MV-4-11 (cell line): ENCODE measurements around the gene PLCD4.

Experiments used
- DNase-seq: peaks from one replicate; lab custom pipeline; 2025; lab: John Stamatoyannopoulos, UW

PLCD4 gene

DNA sequence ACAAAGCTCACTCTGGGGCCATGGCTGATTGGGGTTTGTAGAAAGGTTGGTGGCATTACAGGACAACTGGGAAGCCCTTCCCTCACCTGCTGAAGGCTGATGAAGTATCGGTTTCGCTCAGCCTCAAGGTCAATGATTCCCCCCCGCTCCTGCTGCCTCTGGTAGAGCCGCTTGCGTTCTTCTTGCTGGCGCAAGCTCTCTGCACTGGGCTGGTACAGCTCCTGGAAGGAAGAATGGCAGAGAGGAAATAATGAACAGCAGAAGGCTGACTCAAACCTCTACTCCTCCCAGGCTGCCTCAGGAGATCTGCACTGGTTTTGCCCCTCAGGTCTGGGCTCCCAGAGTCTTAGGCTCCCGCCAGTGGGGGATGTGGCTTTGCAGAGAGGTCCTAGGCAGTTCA is 57.0 kb downstream of the PLCD4 start:
- no peak for DNase-seq

DNA sequence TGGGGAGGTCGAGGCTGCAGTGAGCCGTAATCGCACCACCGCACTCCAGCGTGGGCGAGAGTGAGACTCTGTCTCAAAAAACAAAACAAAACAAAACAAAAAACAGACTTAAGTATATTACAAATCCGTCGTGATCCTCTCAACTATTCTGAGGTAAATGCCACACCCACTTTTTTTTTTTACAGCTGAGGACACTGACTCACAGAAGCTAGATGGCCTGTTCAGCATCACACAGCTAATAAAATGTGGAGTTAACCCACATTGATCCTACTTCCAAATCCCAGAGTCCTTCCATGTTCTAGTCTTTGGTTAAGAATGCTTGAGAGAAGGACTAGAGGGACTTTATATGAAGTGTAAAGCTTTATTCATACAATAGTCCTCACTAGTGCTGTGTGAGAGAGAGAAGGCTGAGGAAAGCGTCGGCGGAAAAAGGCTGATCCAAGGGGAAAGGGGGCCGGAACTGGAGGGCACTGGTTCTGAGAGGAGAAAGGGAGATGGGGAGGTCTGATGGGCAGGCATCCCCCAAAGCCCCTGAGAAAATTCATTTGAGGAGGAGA is 63.5 kb downstream of the PLCD4 start:
- DNase-seq = no peak

DNA sequence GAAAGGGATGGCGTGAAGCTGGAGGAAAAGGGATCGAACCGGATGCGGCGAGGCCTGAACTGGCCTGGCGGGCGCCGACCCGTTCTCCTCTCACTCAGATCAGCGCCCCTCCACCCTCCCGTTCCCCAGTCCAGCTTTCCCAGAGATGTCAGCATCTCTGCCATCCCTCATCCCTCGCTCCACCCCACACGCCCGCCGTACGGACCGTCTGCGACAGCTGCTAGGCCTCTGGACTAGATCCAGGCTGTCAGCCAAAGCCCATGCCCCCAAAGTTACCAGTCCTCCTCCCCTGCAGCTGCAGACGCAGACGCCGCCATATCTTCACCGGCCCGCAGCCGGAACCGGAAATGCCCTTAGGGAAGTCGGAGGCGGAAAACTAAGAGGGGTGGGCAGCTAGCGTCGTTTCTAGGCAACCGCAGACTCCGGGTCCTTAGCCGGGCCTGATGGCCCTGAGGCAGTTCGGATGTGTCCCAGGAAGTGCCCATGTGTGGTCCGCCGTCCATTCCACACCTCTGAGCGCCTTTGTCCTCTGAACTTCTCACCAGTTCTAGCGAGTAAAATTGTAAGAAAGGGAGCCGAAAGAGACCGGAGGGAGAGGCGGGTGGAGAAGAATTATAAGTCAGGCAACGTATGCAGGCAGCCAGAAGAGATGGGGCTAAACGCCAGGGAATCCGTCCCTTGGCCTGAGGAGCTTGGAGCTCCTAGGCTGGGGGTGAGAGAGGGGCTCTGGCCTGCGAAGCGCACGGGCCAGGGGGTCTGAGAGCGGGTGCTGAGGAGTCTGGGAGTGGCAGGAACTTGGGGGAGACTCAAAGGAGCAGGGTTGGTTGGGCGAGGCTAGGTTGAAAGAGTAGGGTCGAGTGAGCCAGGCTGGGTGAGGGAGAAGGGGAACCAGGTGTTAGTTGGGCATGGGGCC is 64.2 kb downstream of the PLCD4 start, which contains the start of the genes RNF25 and STK36:
Gene RNF25, minus strand, starts transcription at position 349 of the 913 bp plus-strand sequence. Its CDS starts 32 bp downstream, at position 317.
Gene STK36, plus strand, starts transcription at position 433 of the 913 bp plus-strand sequence. CDS start 744 bp downstream, outside the sequence.
- peak; percentile 76 for DNase-seq

DNA sequence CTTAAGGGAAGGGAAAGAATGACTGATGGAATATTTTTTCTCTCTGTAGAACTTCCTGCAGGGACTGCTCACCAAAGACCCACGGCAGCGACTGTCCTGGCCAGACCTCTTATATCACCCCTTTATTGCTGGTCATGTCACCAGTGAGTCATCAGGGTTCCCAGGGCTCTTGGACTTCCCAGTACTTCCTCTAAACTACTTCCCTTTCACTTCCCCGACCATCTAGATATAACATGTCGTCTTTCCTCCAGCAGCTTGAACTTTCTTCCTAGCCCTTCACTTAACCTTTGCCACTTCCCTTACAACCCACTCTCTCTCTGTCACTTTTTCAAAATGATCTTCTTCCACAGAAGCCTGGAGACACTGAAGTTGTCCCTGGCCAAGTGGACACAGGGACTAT is 71.4 kb downstream of the PLCD4 start:
- peak; percentile 73 for DNase-seq

DNA sequence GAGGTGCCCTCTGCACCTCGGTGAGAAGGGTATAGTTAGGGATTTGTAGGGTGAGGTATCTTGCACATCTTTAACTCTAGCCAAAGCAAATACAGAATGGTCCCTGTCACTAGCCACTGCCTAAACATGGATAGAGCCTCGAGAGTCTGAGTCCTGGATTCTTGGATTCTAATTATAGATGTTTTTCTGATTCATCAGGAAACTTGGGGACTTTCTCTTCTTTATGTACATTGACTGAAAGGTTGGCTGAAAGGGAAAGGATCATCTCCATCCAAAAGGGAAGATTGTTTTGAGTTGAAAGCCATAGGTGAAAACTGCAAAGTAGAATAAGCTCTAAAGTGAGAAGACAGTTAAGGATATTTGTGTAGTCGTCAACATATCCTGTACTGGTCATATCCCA is 72.4 kb downstream of the PLCD4 start:
- DNase-seq = no peak
